ENCODE measurements around the gene SUSD6.
"Not testable (repeated sequence)": the region's sequence is repeated elsewhere in the genome, so short reads cannot be mapped to it uniquely, and the experiment has no call there.

Gene SUSD6

GRCh38 chr14:69593018-69593677 lies 18.2 kb upstream of the SUSD6 start:
- no peak for FAIRE-seq

- FAIRE-seq, result no peak
These were observed 16.6 kb upstream of the SUSD6 start for GRCh38 chr14:69594846-69595245.

GRCh38 chr14:69595336-69595735 lies 16.1 kb upstream of the SUSD6 start:
- no peak for FAIRE-seq

GRCh38 chr14:69599431-69599830 lies 12.0 kb upstream of the SUSD6 start:
- not testable (repeated sequence) for FAIRE-seq

- FAIRE-seq, result no peak
These were observed 11.0 kb upstream of the SUSD6 start for GRCh38 chr14:69600304-69600891.

- FAIRE-seq, result no peak
These were observed 5.7 kb upstream of the SUSD6 start for GRCh38 chr14:69605738-69606137.

- FAIRE-seq, result no peak
These were observed 4.9 kb upstream of the SUSD6 start for GRCh38 chr14:69606258-69607184.

- no peak for FAIRE-seq
These were observed 1.1 kb upstream of the SUSD6 start for GRCh38 chr14:69610020-69610873.

GRCh38 chr14:69610874-69611171 lies 573 bp upstream of the SUSD6 start:
- FAIRE-seq, result no peak

GRCh38 chr14:69612014-69612782 lies 802 bp downstream of the SUSD6 start:
- no peak for FAIRE-seq

- no peak for FAIRE-seq
These were observed 1.4 kb downstream of the SUSD6 start for GRCh38 chr14:69612783-69613130.

- FAIRE-seq, result no peak
These were observed 2.1 kb downstream of the SUSD6 start for GRCh38 chr14:69613312-69614073.

- FAIRE-seq, result no peak
These were observed 3.2 kb downstream of the SUSD6 start for GRCh38 chr14:69614592-69614991.

- FAIRE-seq, result no peak
These were observed 3.7 kb downstream of the SUSD6 start for GRCh38 chr14:69615121-69615495.

GRCh38 chr14:69615496-69616407 lies 4.4 kb downstream of the SUSD6 start:
- FAIRE-seq, result no peak

- FAIRE-seq, result no peak
These were observed 5.0 kb downstream of the SUSD6 start for GRCh38 chr14:69616408-69616773.

- FAIRE-seq, result no peak
These were observed 6.4 kb downstream of the SUSD6 start for GRCh38 chr14:69617796-69618195.

- FAIRE-seq, result no peak
These were observed 7.6 kb downstream of the SUSD6 start for GRCh38 chr14:69619012-69619411.

- no peak for FAIRE-seq
These were observed 8.8 kb downstream of the SUSD6 start for GRCh38 chr14:69620211-69620611.

GRCh38 chr14:69620981-69621380 lies 9.6 kb downstream of the SUSD6 start:
- no peak for FAIRE-seq
